Measurements from ENCODE around the gene PARD3B. TPM values are rescaled to one million over a fixed set of nuclear protein-coding genes. Genes with fewer than 3 reads are reported as not detected.

PARD3B gene
- total and polyA plus RNA-seq, 2 of the 4 experiments (the other 2 are of a cell fraction): 3.3 to 15.6 TPM

DNA sequence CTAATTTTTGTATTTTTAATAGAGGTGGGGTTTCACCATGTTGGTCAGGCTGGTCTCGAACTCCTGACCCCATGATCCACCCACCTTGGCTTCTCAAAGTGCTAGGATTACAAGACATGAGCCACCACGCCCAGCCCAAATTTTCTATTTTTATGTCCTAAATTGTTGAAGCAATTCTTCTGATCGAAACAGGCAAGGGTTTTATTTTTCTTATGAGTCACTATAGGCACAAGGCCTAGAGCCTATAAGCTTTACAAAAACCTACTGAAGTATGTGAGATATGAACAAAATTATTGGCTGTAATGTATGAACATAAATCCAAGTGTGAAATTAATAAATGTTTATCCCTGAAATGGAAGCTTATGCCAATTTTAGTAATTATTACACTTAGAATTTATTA lies 672.8 kb downstream of the PARD3B start:
- in situ Hi-C loops (cut with MboI; ENCODE audit: low sequenced_read_pairs): no loop called here
- CTCF ChIA-PET: no interaction called here

More for the DNA sequence above, 672.8 kb downstream of the PARD3B start:
- no peak overlapping the region for H3K4me3 ChIP-seq (ENCODE audit: insufficient read depth, low read depth, low read length)
- H2BK15ac ChIP-seq (ENCODE audit: low read depth, low read length): no peak overlapping the region
- H3K9ac ChIP-seq (ENCODE audit: low read depth, low read length): no peak overlapping the region
- DNase-seq (peak; percentile 56), ATAC-seq (ENCODE audit: low read depth) (peak; percentile 54)
- no peaks in the 10 kb centered on the region for H4K20me1 ChIP-seq (ENCODE audit: insufficient read depth, low read length)
- no peak overlapping the region for H2BK5ac ChIP-seq (ENCODE audit: low read depth, low read length, poor library complexity, severe bottlenecking)
- H2BK20ac ChIP-seq (ENCODE audit: low read depth, low read length): no peak overlapping the region
- no peak overlapping the region for H3K18ac ChIP-seq (ENCODE audit: low read depth, low read length)
- dilution Hi-C loops (cut with HindIII; ENCODE audit: low sequenced_read_pairs, unreplicated experiment) (no loop called here), intact Hi-C loops (cut with micrococcal nuclease) (no loop called here)
- no peak overlapping the region for H4K5ac ChIP-seq (ENCODE audit: low read depth, low read length)
- WGBS, 2 experiments (ENCODE audit: extremely low coverage in 2 of 2, insufficient read length in 1 of 2): no CpG with 5 or more reads among the region's 3 CpGs
- H3K27ac ChIP-seq (ENCODE audit: insufficient read depth, low read length): no peak overlapping the region
- no peaks in the 10 kb centered on the region for H3K79me1 ChIP-seq (ENCODE audit: low read depth in 1 of 2, low read length in 2 of 2)
- no peak overlapping the region for H2BK120ac ChIP-seq (ENCODE audit: low read depth, low read length)
- no peaks in the 10 kb centered on the region for H3K9me3 ChIP-seq (ENCODE audit: control insufficient read depth, insufficient read depth, low read length)
- H3K4me1 ChIP-seq (ENCODE audit: control insufficient read depth, insufficient read depth, low read length): peaks cover 3% of the 10 kb centered on the region; the same call in 1 of the 2 replicates
- no peak overlapping the region for H3K23ac ChIP-seq (ENCODE audit: low read depth, low read length)
- H4K8ac ChIP-seq (ENCODE audit: low read depth in 2 of 2, low read length in 2 of 2): no peak overlapping the region
- TF ChIP-seq MAZ (IDR thresholded peaks at IDR 0.05; ENCODE audit: borderline replicate concordance, low read depth, low read length) (no peak), NFE2L2 (IDR thresholded peaks at IDR 0.05; ENCODE audit: low read depth, low read length) (no peak), BHLHE40 (IDR thresholded peaks at IDR 0.05; ENCODE audit: low read depth, low read length) (no peak), MXI1 (IDR thresholded peaks at IDR 0.05; ENCODE audit: borderline replicate concordance, low read depth, low read length) (no peak), RCOR1 (IDR thresholded peaks at IDR 0.05; ENCODE audit: insufficient replicate concordance, low read length) (no peak), CHD1 (IDR thresholded peaks at IDR 0.05; ENCODE audit: low read depth, low read length) (no peak), RFX5 (IDR thresholded peaks at IDR 0.05; ENCODE audit: low read depth, low read length) (no peak), SMC3 (IDR thresholded peaks at IDR 0.05; ENCODE audit: low read depth, low read length) (no peak), FOS (IDR thresholded peaks at IDR 0.05; ENCODE audit: low read depth, low read length) (no peak), POLR2A (IDR thresholded peaks at IDR 0.05; ENCODE audit: low read depth, low read length) (no peak), CEBPB (IDR thresholded peaks at IDR 0.05; ENCODE audit: low read depth, low read length) (no peak), MAFK (IDR thresholded peaks at IDR 0.05; ENCODE audit: low read depth, low read length) (no peak), RAD21 (IDR thresholded peaks at IDR 0.05; ENCODE audit: low read length) (no peak)
- TF ChIP-seq, protein P1, sequence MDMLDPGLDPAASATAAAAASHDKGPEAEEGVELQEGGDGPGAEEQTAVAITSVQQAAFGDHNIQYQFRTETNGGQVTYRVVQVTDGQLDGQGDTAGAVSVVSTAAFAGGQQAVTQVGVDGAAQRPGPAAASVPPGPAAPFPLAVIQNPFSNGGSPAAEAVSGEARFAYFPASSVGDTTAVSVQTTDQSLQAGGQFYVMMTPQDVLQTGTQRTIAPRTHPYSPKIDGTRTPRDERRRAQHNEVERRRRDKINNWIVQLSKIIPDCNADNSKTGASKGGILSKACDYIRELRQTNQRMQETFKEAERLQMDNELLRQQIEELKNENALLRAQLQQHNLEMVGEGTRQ (IDR thresholded peaks at IDR 0.05; ENCODE audit: low read depth, low read length): no peak
- TF ChIP-seq, protein P2, sequence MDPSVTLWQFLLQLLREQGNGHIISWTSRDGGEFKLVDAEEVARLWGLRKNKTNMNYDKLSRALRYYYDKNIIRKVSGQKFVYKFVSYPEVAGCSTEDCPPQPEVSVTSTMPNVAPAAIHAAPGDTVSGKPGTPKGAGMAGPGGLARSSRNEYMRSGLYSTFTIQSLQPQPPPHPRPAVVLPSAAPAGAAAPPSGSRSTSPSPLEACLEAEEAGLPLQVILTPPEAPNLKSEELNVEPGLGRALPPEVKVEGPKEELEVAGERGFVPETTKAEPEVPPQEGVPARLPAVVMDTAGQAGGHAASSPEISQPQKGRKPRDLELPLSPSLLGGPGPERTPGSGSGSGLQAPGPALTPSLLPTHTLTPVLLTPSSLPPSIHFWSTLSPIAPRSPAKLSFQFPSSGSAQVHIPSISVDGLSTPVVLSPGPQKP (IDR thresholded peaks at IDR 0.05; ENCODE audit: borderline replicate concordance, low read depth, low read length): no peak
- TF ChIP-seq, protein P3, sequence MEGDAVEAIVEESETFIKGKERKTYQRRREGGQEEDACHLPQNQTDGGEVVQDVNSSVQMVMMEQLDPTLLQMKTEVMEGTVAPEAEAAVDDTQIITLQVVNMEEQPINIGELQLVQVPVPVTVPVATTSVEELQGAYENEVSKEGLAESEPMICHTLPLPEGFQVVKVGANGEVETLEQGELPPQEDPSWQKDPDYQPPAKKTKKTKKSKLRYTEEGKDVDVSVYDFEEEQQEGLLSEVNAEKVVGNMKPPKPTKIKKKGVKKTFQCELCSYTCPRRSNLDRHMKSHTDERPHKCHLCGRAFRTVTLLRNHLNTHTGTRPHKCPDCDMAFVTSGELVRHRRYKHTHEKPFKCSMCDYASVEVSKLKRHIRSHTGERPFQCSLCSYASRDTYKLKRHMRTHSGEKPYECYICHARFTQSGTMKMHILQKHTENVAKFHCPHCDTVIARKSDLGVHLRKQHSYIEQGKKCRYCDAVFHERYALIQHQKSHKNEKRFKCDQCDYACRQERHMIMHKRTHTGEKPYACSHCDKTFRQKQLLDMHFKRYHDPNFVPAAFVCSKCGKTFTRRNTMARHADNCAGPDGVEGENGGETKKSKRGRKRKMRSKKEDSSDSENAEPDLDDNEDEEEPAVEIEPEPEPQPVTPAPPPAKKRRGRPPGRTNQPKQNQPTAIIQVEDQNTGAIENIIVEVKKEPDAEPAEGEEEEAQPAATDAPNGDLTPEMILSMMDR (conservative IDR thresholded peaks at IDR 0.05; ENCODE audit: low read depth, low read length): no peak
- POLR2A ChIA-PET (ENCODE audit: unreplicated experiment): no interaction called here
- H3K14ac ChIP-seq (replicated peaks; ENCODE audit: low read depth, low read length): no peak overlapping the region
- H3K4me2 ChIP-seq (ENCODE audit: low read depth, low read length): no peak overlapping the region
- no peak overlapping the region for H2AK5ac ChIP-seq (ENCODE audit: low read depth, low read length)
- H3K4ac ChIP-seq (ENCODE audit: low read depth, low read length): no peak overlapping the region
- H2AK9ac ChIP-seq (replicated peaks; ENCODE audit: low read depth, low read length, poor library complexity): no peak overlapping the region
- no peaks in the 10 kb centered on the region for H3K36me3 ChIP-seq (ENCODE audit: control insufficient read depth, insufficient read depth, low read length)
- H2AFZ ChIP-seq (replicated peaks; ENCODE audit: low read length, poor library complexity): no peak overlapping the region
- no peak overlapping the region for H4K91ac ChIP-seq (ENCODE audit: insufficient read depth, low read depth, low read length)
- H3K56ac ChIP-seq (ENCODE audit: extremely low read depth, insufficient read depth, low read length): no peak overlapping the region
- BruUV-seq (replicated peaks): no TSS peak
- H3K27me3 ChIP-seq (ENCODE audit: control insufficient read depth, insufficient read depth, low read length): no peaks in the 10 kb centered on the region
- H3K9me1 ChIP-seq (ENCODE audit: insufficient read depth, low read length): peaks cover 5% of the 10 kb centered on the region
